K562 (cell line): ENCODE measurements around the gene ABHD16A. TPM values are rescaled to one million over a fixed set of nuclear protein-coding genes. Genes with fewer than 3 reads are reported as not detected.
A peak's percentile ranks its signal among the peaks of the same experiment; 100 is the strongest.

ENCODE experiments used
- ATF1 ChIP-seq, 2 experiments: fragments of 450-650 bp in 1 of 2; IDR thresholded peaks; 2 replicates each; pipeline ENCODE4 v1.6.1; 2016; ENCODE audit warnings: missing compliant biosample characterization in 1 of 2, missing genetic modification characterization in 1 of 2
- CBFB ChIP-seq: sonication (generic); formaldehyde crosslinking; IDR thresholded peaks from 2 replicates; pipeline ENCODE4 v1.4.0; 2020; ENCODE audit warnings: mild to moderate bottlenecking, missing genetic modification reagents
- DNMT1 ChIP-seq: fragments of 450-650 bp; IDR thresholded peaks from 2 replicates; pipeline ENCODE4 v1.6.1; 2016; ENCODE audit warnings: antibody characterized with exemption, mild to moderate bottlenecking
- DPF2 ChIP-seq: fragments of 450-650 bp; IDR thresholded peaks from 2 replicates; pipeline ENCODE4 v1.6.1; 2016
- ELF2 ChIP-seq: fragments of 250-450 bp; sonication (Bioruptor Pico); IDR thresholded peaks from 2 replicates; pipeline ENCODE4 v1.5.0; 2021; ENCODE audit warnings: mild to moderate bottlenecking
- HMG20A ChIP-seq: fragments of 450-650 bp; formaldehyde crosslinking; conservative IDR thresholded peaks from 2 replicates; pipeline ENCODE4 v1.4.0; 2020; ENCODE audit warnings: mild to moderate bottlenecking, mixed read lengths
- MTA2 ChIP-seq: fragments of 450-650 bp; IDR thresholded peaks from 2 replicates; pipeline ENCODE4 v1.6.1; 2016; ENCODE audit warnings: low read depth
- MXI1 ChIP-seq: IDR thresholded peaks from 2 replicates; pipeline ENCODE4 v1.6.1; 2011; ENCODE audit warnings: low read depth, mild to moderate bottlenecking, improper control_type of control experiment, low read length
- NFIX ChIP-seq: fragments of 250-450 bp; sonication (Bioruptor Pico); IDR thresholded peaks from 2 replicates; pipeline ENCODE4 v1.4.0; 2020; ENCODE audit warnings: low read depth, mild to moderate bottlenecking, moderate library complexity
- PPARD ChIP-seq: fragments of 250-450 bp; sonication (Bioruptor Pico); IDR thresholded peaks from 2 replicates; pipeline ENCODE4 v1.8.0; 2022; ENCODE audit warnings: inconsistent platforms, mild to moderate bottlenecking, moderate library complexity
- PTTG1 ChIP-seq: fragments of 450-650 bp; IDR thresholded peaks from 2 replicates; pipeline ENCODE4 v1.6.1; 2016; ENCODE audit warnings: low read depth, mild to moderate bottlenecking, missing genetic modification characterization, missing compliant biosample characterization
- RBM25 ChIP-seq: fragments of 200-400 bp; formaldehyde crosslinking; IDR thresholded peaks from 2 replicates; pipeline ENCODE4 v1.6.1; 2018; ENCODE audit warnings: low read length, low read depth, moderate library complexity; ENCODE audit not compliant: severe bottlenecking
- SRSF9 ChIP-seq: fragments of 200-400 bp; formaldehyde crosslinking; IDR thresholded peaks from 2 replicates; pipeline ENCODE4 v1.6.1; 2017; ENCODE audit warnings: low read depth, low read length, borderline replicate concordance
- TCFL5 ChIP-seq: fragments of 250-450 bp; sonication (Bioruptor Pico); conservative IDR thresholded peaks from 2 replicates; pipeline ENCODE4 v1.6.1; 2021; ENCODE audit warnings: mild to moderate bottlenecking, moderate library complexity, matching md5 sums
- THRAP3 ChIP-seq: fragments of 450-650 bp; IDR thresholded peaks from 2 replicates; pipeline ENCODE4 v1.6.1; 2016; ENCODE audit warnings: mild to moderate bottlenecking, inconsistent platforms, borderline replicate concordance
- ZNF165 ChIP-seq: fragments of 250-450 bp; sonication (Bioruptor Pico); IDR thresholded peaks from 2 replicates; pipeline ENCODE4 v1.4.0; 2020; ENCODE audit warnings: borderline replicate concordance
- ZNF174 ChIP-seq: fragments of 250-450 bp; sonication (Bioruptor Pico); IDR thresholded peaks from 2 replicates; pipeline ENCODE4 v1.4.0; 2020; ENCODE audit warnings: mild to moderate bottlenecking
- ZNF263 ChIP-seq: sonication (generic); formaldehyde crosslinking; IDR thresholded peaks from 2 replicates; pipeline ENCODE4 v1.8.0; 2022; ENCODE audit warnings: mild to moderate bottlenecking, missing genetic modification reagents, borderline replicate concordance
- ZNF274 ChIP-seq: IDR thresholded peaks from 2 replicates; pipeline ENCODE4 v1.6.1; 2011; ENCODE audit warnings: low read depth, mild to moderate bottlenecking, low read length, moderate library complexity, borderline replicate concordance
- ZNF347 ChIP-seq: fragments of 450-650 bp; formaldehyde crosslinking; IDR thresholded peaks from 2 replicates; pipeline ENCODE4 v1.4.0; 2020; ENCODE audit warnings: low read depth, mild to moderate bottlenecking, moderate library complexity
- ZNF551 ChIP-seq: fragments of 250-450 bp; sonication (Bioruptor Pico); IDR thresholded peaks from 2 replicates; pipeline ENCODE4 v1.5.0; 2021; ENCODE audit warnings: mild to moderate bottlenecking, moderate library complexity
- ZNF589 ChIP-seq: fragments of 200-800 bp; sonication (Bioruptor generic); IDR thresholded peaks from 2 replicates; pipeline ENCODE4 v1.6.1; 2016; ENCODE audit warnings: low read depth, missing genetic modification characterization, missing compliant biosample characterization
- ZNF644 ChIP-seq: fragments of 200-800 bp; sonication (Bioruptor generic); IDR thresholded peaks from 2 replicates; pipeline ENCODE4 v1.6.1; 2016; ENCODE audit warnings: low read depth, missing genetic modification characterization, missing compliant biosample characterization
- ZNF668 ChIP-seq: fragments of 250-450 bp; sonication (Bioruptor Pico); IDR thresholded peaks from 2 replicates; pipeline ENCODE4 v1.8.0; 2022; ENCODE audit warnings: mild to moderate bottlenecking, inconsistent platforms
- ZNF766 ChIP-seq: fragments of 200-800 bp; sonication (Bioruptor generic); conservative IDR thresholded peaks from 2 replicates; pipeline ENCODE4 v1.6.1; 2016; ENCODE audit warnings: missing genetic modification characterization, missing compliant biosample characterization
- ZNF778 ChIP-seq: fragments of 450-650 bp; formaldehyde crosslinking; IDR thresholded peaks from 2 replicates; pipeline ENCODE4 v1.4.0; 2020; ENCODE audit warnings: mild to moderate bottlenecking, moderate library complexity
- polyA plus RNA-seq, 8 experiments: library from polyadenylated mRNA; depleted of rRNA in 4 of 8; stranded (reverse) in 5 of 8; unstranded in 3 of 8; fragments of >200 nt; fragmentation: Nextera tagmentation in 2 of 8; fragmentation: Illumina TruSeq in 1 of 8; extraction: Ambion mirVana in 2 of 8; extraction: Trizol in 1 of 8; gene quantifications; 2 replicates each; pipeline versions ENCODE4 v1.2.1 to v1.2.3, GENCODE V29; 2011 to 2014; ENCODE audit warnings: inconsistent platforms in 1 of 8, missing spikeins in 1 of 8
- total RNA-seq, 7 experiments: library from RNA; depleted of rRNA in 6 of 7; stranded (reverse); fragments of >200 nt in 6 of 7; fragmentation: Illumina TruSeq in 2 of 7; extraction: Trizol in 2 of 7; gene quantifications; 2 replicates each; pipeline versions ENCODE4 v1.2.1 to v1.2.3, GENCODE V29; 2011 to 2021; ENCODE audit warnings: low replicate concordance in 1 of 7
- TF ChIP-seq, protein P1 (sequence below): fragments of 250-450 bp; sonication (Bioruptor Pico); IDR thresholded peaks from 2 replicates; pipeline ENCODE4 v1.4.0; 2020; ENCODE audit warnings: mild to moderate bottlenecking, moderate library complexity
- TF ChIP-seq, protein P2 (sequence below): IDR thresholded peaks from 2 replicates; pipeline ENCODE4 v1.6.1; 2012; ENCODE audit warnings: low read depth, low read length, improper control_type of control experiment, borderline replicate concordance

ABHD16A gene
- total and polyA plus RNA-seq, 9 of the 15 experiments (the other 6 are each of a cell fraction or from before 2014, with no cell fraction given) = 25.8 to 120 (median 81.6) TPM

DNA sequence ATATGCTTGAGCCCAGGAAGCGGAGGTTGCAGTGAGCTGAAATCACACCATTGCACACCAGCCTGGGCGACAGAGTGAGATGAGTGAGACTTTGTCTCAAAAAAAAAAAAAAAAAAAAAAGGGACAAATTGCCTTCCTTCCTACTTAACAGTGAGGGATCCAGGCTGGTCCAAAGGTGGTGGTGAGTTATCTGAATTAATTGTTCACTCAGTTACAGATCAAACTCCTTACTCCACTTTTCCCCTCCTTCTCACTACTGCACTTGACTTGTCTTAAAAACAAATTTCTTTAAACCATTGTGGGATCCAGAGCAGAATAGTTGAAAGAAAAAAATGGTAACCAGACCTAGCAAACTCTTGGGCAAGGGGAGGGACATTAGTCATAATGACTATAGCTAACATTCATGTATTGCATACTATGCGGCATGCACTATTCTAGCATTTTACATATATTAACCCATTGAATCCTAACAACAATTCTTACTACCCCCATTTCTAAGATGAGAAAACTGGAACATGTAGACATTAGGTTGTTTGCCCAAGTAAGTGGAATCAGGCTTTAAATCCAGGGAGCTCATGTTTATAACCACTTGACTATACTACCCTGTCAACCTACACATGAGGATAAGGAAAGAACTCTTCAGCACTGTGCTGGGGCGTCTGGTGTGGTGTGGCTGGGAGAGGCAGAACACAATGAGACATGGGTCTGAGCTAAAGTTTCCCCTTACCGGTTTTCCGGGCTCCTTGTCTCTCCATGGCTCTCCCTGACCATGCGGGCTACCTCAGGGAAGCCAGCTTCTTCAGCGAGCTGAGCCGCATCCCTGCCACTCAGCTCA, 39.8 kb downstream of the ABHD16A start (continued):
- TF ChIP-seq, protein P1, sequence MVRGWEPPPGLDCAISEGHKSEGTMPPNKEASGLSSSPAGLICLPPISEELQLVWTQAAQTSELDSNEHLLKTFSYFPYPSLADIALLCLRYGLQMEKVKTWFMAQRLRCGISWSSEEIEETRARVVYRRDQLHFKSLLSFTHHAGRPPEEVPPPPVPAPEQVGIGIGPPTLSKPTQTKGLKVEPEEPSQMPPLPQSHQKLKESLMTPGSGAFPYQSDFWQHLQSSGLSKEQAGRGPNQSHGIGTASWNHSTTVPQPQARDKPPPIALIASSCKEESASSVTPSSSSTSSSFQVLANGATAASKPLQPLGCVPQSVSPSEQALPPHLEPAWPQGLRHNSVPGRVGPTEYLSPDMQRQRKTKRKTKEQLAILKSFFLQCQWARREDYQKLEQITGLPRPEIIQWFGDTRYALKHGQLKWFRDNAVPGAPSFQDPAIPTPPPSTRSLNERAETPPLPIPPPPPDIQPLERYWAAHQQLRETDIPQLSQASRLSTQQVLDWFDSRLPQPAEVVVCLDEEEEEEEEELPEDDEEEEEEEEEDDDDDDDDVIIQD (CRISPR knock-in tag) = no peak
- TF ChIP-seq THRAP3 (no peak), HMG20A (CRISPR knock-in tag) (no peak), ZNF778 (CRISPR knock-in tag) (no peak), ZNF274 (no peak), MTA2 (no peak), DPF2 (no peak), ELF2 (CRISPR knock-in tag) (no peak), ZNF551 (CRISPR knock-in tag) (no peak), RBM25 (no peak), CBFB (CRISPR knock-in tag) (0 out of 2 replicates have a peak, but pooled peaks have one; percentile 8), MXI1 (0 out of 2 replicates have a peak, but pooled peaks have one; percentile 40), ZNF766 (CRISPR knock-in tag) (no peak), DNMT1 (no peak), PPARD (CRISPR knock-in tag) (no peak), ZNF174 (no peak), PTTG1 (tag) (no peak), ZNF589 (CRISPR knock-in tag) (no peak), ZNF668 (CRISPR knock-in tag) (no peak), ZNF644 (tag) (no peak), ATF1 (CRISPR knock-in tag; IDR thresholded peaks at IDR 0.05) (no peak), ATF1 (tag; IDR thresholded peaks at IDR 0.05) (peak; percentile 18; the same call in 1 of the 2 replicates), SRSF9 (no peak), ZNF263 (CRISPR knock-in tag) (no peak), ZNF347 (CRISPR knock-in tag) (peak; percentile 78; the same call in 1 of the 2 replicates), ZNF165 (CRISPR knock-in tag) (no peak), NFIX (no peak), TCFL5 (CRISPR knock-in tag) (no peak)
- TF ChIP-seq, protein P2, sequence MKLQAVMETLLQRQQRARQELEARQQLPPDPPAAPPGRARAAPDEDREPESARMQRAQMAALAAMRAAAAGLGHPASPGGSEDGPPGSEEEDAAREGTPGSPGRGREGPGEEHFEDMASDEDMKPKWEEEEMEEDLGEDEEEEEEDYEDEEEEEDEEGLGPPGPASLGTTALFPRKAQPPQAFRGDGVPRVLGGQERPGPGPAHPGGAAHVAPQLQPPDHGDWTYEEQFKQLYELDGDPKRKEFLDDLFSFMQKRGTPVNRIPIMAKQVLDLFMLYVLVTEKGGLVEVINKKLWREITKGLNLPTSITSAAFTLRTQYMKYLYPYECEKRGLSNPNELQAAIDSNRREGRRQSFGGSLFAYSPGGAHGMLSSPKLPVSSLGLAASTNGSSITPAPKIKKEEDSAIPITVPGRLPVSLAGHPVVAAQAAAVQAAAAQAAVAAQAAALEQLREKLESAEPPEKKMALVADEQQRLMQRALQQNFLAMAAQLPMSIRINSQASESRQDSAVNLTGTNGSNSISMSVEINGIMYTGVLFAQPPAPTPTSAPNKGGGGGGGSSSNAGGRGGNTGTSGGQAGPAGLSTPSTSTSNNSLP = no peak
